DMS 273 (cell line): ENCODE results near the gene ADD3.
"Not testable (repeated sequence)": the region's sequence is repeated elsewhere in the genome, so short reads cannot be mapped to it uniquely, and the experiment has no call there.

Source experiments
- DNase-seq: peaks from one replicate; lab custom pipeline; 2025; ENCODE audit not compliant: unreplicated experiment; lab: John Stamatoyannopoulos, UW

Gene ADD3

GRCh38 chr10:110101464-110102144, 93.8 kb downstream of the ADD3 start:
- DNase-seq, result no peak

DNA sequence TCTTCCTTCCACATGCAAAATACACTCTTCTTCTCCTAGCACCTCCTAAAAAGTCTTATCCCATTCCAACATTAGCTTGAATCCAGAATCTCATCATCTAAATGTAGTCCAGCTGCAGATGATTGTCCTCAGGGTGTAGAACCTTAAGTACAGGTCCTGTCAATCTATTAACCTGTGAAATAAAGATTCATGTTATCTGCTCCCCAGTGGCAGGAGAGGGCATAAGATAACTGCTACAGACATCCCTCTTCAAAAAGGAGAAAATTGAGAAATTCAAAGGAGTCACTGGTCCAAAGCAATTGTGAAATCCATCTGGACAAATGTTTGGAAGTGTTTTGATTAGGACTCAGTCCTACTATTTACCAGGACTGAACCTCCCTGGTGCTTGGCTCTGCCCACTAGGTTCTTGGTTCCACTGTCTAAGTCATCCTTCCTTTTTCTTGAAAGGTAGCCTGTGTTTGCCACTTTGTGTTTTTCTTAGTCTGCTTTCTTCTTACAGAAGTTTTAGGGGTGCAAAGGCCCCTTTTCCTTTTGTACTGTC, 96.2 kb downstream of the ADD3 start:
- DNase-seq, result no peak

- no peak for DNase-seq
Measured at GRCh38 chr10:110105873-110106272, 98.1 kb downstream of the ADD3 start.

DNA sequence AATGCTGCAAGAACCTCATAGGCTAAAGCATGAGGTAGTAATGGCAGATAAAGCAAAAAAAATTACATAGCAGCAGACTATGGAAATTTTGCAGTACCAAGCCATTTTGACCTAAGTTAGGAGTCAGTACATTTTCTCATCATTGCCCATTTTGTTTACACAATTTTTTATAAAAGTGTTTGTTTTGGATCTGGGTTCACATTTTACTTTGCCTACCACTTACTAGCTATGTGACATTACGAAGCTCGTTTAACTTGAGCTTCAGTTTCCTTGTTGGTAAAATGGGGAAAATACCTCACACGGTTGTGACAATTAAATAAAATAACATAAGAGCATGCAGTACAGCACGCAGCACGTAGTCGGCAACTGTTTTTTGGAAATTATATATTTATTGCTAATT, 99.6 kb downstream of the ADD3 start:
- DNase-seq, result no peak

- no peak for DNase-seq
Measured at GRCh38 chr10:110107887-110108286, 100.1 kb downstream of the ADD3 start.

DNA sequence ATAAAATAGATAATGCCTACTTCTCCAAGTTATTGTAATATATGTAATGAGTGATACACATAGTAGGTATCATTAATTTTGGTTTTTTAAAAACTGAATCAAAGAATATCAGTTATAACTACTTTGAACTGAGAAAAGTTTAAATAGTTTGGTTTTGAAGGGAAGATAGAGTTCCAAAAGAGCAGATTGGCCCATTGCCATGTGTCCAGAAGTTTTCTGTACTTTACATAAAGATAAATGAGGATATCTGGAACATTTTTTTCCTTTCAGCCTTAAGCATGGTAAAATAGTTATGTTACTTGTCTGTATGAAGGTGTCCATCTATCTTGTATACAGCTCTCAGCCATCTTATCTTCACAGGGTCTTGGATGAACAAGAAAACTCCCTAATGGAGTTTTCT, 101.7 kb downstream of the ADD3 start:
- DNase-seq, result no peak

- no peak for DNase-seq
Measured at GRCh38 chr10:110110338-110110737, 102.6 kb downstream of the ADD3 start.

DNA sequence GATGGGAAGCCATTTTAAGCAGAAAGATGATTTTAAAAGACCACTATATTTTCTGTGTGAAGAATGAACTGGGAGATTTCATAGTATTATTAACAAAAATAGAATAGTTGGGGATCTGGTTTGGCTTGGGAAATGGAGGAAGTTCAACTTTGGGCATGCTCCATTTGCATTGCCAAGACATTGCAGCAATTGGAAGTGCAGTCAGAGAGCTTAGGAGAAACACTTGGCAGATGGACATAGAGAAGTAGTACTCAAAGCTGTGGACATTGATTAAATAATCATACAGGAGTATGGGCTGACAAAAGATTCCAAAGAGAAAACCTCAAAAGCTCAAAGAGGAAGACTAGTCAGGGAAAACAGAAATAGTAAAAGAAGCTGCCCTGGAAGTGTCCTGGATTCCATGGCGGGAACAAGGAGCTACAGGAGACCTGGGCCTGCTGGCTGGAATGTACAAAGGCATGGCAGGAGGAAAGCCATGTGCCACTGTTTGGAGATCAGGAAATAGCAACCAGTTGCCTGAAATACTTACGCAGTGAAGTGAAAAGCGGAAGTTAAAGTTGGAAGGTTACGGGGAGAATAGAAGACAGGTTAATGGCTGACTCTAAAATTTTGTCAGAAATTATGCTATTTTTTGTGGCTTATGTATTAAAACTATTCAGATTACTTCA, 106.0 kb downstream of the ADD3 start:
- DNase-seq, result no peak

DNA sequence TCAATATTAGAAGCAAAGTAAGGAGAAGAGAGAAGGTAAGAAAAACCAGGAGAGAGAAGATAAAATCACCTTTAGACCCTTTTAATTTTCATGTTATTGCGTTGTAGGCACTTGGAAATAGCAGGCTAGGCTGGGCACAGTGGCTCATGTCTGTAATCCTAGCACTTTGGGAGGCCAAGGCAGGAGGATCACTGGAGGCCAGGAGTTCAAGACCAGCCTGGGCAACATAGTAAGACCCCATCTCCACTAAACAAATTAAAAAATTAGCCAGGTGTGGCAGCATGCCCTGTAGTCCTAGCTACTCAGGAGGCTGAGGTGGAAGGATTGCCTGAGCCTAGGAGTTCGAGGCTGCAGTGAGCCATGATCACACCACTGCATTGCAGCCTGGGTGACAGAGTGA, 106.9 kb downstream of the ADD3 start:
- not testable (repeated sequence) for DNase-seq

DNA sequence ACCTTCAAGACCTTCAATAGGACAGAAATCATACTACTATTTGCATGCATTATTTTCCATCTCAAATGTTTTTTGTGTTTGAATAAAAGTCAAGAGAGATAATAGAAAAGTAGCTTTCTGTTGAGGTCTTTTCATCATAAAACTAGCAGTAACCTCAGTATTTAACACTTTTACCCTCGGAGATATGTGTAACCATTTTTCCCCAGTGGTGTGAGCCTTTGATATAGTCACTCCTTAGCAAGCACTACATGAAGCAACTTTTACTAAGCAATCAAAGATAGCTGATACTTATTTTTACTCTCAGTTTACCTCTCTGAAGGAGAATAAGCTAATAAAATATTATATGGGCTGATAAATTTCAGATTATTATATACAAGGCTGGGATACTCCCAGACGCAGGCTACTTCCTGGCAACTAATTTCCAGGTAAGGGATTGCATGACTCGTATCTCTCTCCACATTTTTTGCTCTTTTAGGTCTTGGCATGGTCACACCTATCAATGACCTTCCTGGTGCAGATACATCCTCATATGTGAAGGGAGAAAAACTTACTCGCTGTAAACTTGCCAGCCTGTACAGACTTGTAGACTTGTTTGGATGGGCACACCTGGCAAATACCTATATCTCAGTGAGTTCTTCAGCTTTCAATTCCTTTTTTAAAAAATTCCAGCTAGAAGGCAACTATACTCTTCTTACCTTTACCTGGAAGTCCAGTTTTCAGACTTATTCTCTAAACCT, 108.2 kb downstream of the ADD3 start:
- no peak for DNase-seq

DNA sequence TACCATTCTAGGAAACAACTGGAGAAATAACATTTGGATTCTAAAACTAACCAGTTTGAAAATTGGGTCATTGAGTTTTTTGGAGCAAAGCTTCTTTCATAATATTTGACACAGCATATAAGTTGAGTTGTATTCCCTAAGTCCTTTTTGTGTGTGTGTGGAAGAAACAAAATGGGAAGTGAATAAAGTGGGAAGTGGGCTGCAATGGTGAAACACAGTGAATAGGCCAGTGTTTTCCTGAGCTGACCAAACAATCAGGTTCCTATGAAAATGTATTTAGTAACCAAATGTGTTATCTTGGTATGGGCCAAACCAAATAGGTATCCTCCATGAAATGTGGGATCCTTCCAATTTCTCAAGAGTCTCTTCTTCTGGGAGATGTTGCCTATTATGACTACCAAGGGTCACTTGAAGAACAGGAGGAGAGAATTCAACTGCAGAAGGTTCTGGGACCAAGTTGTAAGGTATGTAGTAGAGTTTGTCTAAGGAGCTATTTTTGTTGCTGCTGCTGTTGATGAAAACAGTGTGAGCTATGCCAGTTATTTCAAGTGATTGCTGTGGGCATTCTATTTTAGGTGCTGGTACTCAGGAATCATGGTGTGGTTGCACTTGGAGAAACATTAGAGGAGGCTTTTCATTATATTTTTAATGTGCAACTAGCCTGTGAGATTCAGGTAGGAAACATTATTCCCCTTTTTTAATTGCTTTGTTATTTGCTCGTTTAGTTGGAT, 111.3 kb downstream of the ADD3 start:
- DNase-seq, result no peak

GRCh38 chr10:110123594-110123993, 115.8 kb downstream of the ADD3 start:
- DNase-seq, result no peak

GRCh38 chr10:110129490-110129889, 121.7 kb downstream of the ADD3 start:
- no peak for DNase-seq

GRCh38 chr10:110134917-110135316, 127.1 kb downstream of the ADD3 start:
- DNase-seq, result no peak

GRCh38 chr10:110135836-110136235, 128.1 kb downstream of the ADD3 start:
- DNase-seq, result not testable (repeated sequence)

DNA sequence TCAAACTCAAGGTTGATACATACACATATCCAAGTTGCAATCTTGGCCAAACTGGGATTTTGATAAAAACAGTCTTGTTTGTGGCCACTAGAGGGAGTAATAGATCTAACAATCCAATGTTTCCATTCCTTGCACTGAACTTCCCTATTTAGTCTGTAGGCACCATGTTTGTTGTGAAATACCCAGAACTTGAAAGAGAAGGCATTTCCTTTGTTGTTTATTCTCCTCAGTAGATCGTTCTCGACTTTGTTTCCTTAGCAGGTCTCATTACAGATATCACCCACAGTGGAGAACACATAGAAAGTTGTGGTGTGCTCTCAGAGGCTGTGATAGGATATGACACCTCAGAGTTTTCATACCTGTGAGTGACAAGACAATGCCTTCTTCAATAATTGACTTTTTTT, 129.4 kb downstream of the ADD3 start:
- DNase-seq, result peak; percentile 74

- DNase-seq, result peak; percentile 78
Measured at GRCh38 chr10:110138197-110138812, 130.5 kb downstream of the ADD3 start.

GRCh38 chr10:110141185-110141584, 133.4 kb downstream of the ADD3 start:
- no peak for DNase-seq

GRCh38 chr10:110141871-110142635, 134.3 kb downstream of the ADD3 start:
- DNase-seq, result peak; percentile 9

DNA sequence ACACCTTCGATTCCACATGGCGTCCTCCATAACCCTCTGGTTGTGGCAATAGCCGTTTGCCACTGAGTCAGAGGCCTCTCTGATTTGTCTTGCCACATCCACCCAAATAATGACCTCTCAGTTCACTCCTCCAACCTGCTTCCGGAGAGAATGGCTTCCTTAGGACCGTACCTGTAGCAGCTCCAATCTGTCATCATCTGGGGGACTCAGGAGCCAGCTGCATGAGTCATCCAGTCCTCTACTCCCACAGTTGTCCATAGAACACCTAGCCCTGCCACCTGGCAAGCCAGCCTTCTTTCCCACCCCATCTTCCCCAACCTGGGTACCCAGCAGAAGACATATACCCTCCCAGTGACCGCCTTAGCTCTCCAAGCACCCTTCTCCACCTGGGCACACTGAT, 135.2 kb downstream of the ADD3 start:
- no peak for DNase-seq
